HuH-7.5 (cell line): ENCODE measurements around the gene NDUFC1.
"Not testable (repeated sequence)": the region's sequence is repeated elsewhere in the genome, so short reads cannot be mapped to it uniquely, and the experiment has no call there.

Experiments used
- DNase-seq: peaks from one replicate; pipeline ENCODE4 v3.0.0; 2011; ENCODE audit warnings: low spot score

The NDUFC1 gene

GRCh38 chr4:139301821-139302611 is at the start of gene NDUFC1:
Gene NDUFC1 (minus strand): TSS chr4:139302477. CDS start chr4:139295798, 6,679 bp downstream.
- DNase-seq = peak; percentile 48

DNA sequence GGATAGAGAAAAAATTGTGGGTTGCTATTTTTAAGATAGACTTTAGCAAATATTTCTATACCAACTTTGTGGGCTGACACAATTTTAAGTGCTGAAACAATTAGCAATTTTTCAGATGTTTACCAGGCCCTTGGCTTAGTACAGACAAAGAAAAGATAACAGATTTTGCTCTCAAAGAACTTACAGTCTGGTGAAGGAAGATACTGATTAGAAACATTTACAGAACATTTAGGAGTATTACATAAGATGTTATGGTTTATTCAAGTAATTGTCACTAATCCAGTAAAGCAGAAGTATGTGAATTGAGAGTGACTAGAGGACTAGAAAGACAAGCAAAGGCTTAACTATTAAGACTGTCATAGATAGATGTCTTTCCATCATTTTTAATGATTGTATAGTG is 35.3 kb upstream of the NDUFC1 start:
- DNase-seq = no peak

- DNase-seq = no peak
These were observed 30.8 kb upstream of the NDUFC1 start for GRCh38 chr4:139333046-139333445.

- DNase-seq = no peak
These were observed 28.9 kb upstream of the NDUFC1 start for GRCh38 chr4:139331185-139331584.

DNA sequence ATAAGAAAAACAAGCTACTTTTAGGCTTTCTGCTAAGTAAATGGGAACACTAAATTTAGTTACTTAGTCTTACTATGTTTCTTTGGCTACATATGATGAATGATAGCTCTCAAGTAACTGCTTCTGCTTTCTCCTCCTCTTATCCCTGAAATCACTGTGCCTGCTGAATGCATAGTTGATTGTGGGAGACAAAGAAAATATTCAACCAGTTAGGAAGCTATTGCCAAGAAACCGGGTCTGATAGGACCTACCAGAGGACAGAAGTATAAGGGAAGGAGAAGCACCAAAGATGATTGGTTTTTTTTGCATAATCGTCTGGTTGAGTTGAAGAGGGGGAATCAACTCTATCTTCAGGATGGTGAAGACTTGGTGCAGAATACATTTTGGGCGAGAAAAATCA is 28.0 kb upstream of the NDUFC1 start:
- DNase-seq = no peak

DNA sequence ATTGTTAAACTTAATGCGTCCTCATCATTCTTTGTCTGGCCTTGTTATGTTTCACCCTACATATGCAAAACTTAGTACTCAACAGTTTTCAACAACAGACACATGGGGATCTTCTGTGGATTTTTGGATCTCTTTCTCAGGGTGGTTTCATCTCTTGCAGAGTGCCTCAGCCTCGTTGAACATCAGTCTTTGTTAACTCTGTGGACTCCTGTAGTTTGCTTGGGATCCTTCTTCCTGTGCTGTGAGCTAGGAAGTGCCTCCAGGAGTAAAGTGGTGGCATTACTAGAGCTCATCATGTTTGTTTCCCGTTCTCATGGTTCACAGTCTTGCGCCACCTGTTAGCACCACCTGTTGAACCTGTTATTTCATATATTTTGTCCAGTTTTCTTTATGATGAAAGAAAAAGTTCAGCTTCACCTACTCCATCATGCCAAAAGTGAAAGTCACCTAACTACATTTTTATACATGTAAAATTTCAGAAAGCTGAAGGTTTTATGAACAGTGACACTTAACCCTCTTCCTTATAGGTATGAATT is 27.5 kb upstream of the NDUFC1 start:
- DNase-seq = no peak

- no peak for DNase-seq
These were observed 22.3 kb upstream of the NDUFC1 start for GRCh38 chr4:139324620-139325019.

DNA sequence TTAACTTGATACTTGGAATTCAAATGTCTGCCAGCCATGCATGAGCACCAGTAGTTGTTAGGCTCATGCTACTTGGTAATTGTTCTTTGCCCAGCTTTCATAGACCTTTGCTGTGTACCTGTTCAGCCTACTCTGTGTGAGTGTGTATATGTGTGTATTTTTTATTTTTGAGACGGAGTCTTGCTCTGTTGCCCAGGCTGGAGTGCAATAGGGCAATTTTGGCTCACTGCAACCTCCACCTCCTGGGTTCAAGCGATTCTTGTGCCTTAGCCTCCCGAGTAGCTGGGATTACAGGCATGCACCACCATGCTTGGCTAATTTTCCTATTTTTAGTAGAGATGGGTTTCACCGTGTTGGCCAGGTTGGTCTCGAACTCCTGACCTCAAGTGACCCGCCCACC is 20.3 kb upstream of the NDUFC1 start:
- not testable (repeated sequence) for DNase-seq

- not testable (repeated sequence) for DNase-seq
These were observed 19.8 kb upstream of the NDUFC1 start for GRCh38 chr4:139322070-139322469.

GRCh38 chr4:139319571-139319970 is 17.3 kb upstream of the NDUFC1 start:
- DNase-seq = no peak

GRCh38 chr4:139317635-139318034 is 15.4 kb upstream of the NDUFC1 start:
- DNase-seq = no peak

DNA sequence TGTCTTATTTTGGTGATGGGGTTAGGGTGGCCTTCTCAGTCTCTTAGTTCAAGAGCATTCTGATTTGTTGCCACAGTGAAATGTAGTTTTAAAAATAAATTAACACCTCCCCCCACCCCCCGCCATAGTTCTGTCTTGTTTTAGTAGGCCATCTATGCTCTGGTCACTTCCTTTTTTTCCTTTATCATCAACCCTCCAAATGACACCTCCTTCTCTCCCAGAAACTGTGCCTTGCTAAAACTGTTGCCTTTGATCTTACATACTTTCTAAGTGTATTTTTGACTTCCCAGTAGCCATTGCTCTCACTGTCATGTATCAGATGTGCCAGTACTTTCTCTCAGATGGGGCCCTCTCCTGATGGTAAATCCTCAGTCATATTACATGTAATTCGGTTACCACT is 14.5 kb upstream of the NDUFC1 start:
- no peak for DNase-seq

DNA sequence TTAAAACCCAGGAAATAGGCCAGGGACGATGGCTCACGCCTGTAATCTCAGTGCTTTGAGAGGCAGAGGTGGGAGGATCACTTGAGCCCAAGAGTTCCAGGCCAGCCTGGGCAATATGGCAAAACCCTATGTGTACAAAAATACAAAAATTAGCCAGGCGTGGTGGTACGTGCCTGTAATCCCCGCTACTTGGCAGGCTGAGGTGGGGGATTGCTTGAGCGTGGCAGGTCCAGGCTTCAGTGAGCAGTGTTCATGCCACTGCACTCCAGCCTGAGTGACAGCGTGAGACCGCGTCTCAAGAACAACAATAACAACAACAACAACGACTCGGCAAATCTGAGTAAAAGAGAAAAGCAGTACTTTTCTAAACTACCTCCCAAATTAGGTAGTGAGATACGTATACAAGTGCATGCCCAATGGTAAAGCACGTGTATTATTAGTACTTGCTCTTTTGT is 13.0 kb upstream of the NDUFC1 start:
- DNase-seq = no peak

- no peak for DNase-seq
These were observed 11.9 kb upstream of the NDUFC1 start for GRCh38 chr4:139314047-139314800.

DNA sequence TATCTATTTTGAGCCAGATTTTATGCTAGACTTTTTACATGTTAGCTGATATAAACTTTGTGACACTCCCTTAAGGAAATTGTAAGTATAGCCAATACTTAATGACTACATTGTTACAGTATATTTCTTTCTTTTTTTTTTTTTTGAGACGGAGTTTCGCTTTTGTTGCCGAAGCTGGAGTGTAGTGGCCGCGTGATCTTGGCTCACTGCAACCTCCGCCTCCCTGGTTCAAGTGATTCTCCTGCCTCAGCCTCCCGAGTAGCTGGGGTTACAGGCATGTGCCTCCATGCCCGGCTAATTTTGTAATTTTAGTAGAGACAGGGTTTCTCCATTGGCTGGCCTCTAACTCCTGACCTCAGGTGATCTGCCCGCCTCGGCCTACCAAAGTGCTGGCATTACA is 11.1 kb upstream of the NDUFC1 start:
- DNase-seq = not testable (repeated sequence)

GRCh38 chr4:139312552-139313332 is 10.5 kb upstream of the NDUFC1 start:
- no peak for DNase-seq

DNA sequence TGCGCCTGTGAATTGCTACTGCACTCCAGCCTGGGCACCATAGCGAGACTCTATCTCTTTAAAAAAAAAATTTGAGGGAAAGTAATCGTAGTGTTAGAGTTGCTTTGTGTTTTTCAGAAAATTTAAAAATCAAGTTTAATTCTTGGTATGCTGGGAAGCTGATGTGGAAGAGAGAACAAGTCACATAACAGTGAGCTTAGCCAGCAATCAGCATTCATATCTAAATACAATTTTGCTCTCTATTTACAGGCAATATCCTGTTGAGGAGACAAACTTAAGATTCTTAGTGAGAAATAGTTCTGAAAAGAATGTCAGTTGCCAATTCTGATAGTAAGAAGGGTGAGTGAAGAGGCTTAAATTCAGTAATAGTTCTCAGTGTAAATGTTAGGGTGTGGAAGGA is 9.6 kb upstream of the NDUFC1 start:
- DNase-seq = no peak

DNA sequence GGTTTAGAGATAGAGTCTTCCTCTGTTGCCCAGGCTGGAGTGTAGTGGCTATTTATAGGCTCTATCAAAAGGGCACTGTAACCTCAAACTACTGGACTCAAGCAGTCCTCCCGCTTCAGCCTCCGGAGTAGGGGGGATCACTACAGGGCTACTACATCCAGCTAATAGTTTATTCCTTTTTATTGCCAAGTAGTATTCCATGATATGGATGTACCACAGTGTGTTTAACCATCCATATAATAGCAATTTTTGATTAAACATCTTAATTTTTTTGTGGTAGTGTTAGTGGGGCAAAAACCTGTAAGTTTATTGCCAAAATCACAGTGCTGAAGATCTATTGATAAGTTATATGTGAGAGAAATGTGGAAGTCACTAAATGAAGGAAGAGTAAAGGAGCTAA is 2.6 kb upstream of the NDUFC1 start:
- no peak for DNase-seq

DNA sequence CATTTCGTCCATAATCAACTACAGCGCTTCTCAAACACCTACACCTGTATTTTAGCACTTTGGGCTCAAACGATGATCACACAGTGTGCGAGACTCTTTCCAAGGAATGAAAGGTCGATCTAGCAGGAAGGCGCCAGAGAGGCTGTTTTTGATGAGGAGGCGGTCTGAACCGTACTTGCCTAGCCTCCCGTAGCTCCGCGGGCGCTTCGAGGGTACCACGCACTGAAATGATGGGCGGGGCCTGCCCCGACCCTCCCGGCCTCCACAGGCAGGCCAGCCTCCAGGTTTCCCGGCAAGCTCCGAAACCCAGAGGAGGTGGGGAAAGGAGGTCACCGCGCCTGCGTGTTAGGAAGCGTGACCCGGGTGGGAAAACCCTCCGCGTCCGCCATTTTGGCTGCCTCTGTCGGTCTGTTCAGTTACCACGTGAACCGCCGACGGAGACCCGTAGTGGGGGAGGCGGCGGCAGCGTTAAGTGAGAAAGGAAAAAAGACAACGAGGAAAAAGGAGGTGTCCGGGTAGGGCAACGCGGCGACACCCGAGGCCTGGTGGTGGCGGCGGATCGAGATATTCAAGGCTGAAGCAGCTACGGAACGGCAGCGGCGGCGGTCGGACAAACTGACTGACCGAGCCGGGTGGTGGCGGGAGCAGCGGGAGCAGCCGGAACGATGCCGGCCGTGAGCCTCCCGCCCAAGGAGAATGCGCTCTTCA is 1.0 kb downstream of the NDUFC1 start, which contains the start of gene NAA15:
TSS of gene NAA15 (plus strand) at position 393 of the 708 bp plus-strand sequence. CDS start at position 666, 273 bp downstream.
- peak; percentile 77 for DNase-seq

GRCh38 chr4:139300431-139301112 is 1.7 kb downstream of the NDUFC1 start:
- no peak for DNase-seq

DNA sequence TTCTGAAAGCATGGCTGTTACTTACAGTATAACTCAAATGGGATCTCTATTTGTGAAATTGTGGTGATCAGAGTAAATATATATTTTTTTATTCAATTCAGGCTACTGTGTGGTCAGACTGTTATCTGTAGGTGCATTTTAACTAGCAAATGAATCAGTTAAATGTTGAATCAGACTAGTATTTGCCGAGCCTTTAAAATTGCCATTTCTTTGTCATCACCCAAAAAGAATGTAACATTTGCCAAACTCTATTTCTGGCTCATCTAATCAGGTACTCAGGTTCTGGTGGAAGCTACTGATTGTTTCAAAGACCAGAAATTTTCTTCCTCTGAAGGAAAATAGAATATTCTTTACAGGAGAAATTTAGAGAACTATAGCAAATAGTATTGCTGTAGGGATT is 2.7 kb downstream of the NDUFC1 start:
- no peak for DNase-seq
